Keratinocyte (primary cell): ENCODE data around the gene KLC3. TPM values are rescaled to one million over a fixed set of nuclear protein-coding genes. Genes with fewer than 3 reads are reported as not detected.

Source experiments
- DNase-seq: peaks from one replicate; pipeline ENCODE4 v3.0.0-alpha.2; 2011; ENCODE audit warnings: low read depth, missing footprints, low spot score
- FAIRE-seq: peaks from 2 replicates; lab custom pipeline; 2011; peaks lifted over from hg19 to GRCh38; lab: Jason Lieb, UNC
- H2AFZ ChIP-seq: 2 replicates; pipeline ENCODE4 v1.6.0; 2012; ENCODE audit warnings: low read length, control low read depth, inconsistent platforms; ENCODE audit not compliant: control insufficient read depth
- H3K27ac ChIP-seq: 2 replicates; pipeline ENCODE4 v1.5.1; 2011; ENCODE audit warnings: low read length; ENCODE audit not compliant: control insufficient read depth, insufficient read depth
- H3K27me3 ChIP-seq: 3 replicates; pipeline ENCODE4 v1.6.0; 2011; ENCODE audit warnings: low read length; ENCODE audit not compliant: control insufficient read depth, insufficient read depth; ENCODE audit errors: extremely low read depth
- H3K36me3 ChIP-seq, 2 experiments: 2 replicates in 1 of 2; 3 replicates in 1 of 2; pipeline ENCODE4 v1.5.1; 2011; ENCODE audit warnings: low read length in 2 of 2, mild to moderate bottlenecking in 1 of 2; ENCODE audit not compliant: control insufficient read depth in 2 of 2, insufficient read depth in 2 of 2; ENCODE audit errors: extremely low read depth in 1 of 2
- H3K4me1 ChIP-seq: 3 replicates; pipeline ENCODE4 v1.5.1; 2011; ENCODE audit warnings: low read length; ENCODE audit not compliant: control insufficient read depth, insufficient read depth; ENCODE audit errors: extremely low read depth
- H3K4me2 ChIP-seq: 3 replicates; pipeline ENCODE4 v1.6.0; 2011; ENCODE audit warnings: low read depth, low read length; ENCODE audit not compliant: control insufficient read depth, insufficient read depth; ENCODE audit errors: extremely low read depth
- H3K4me3 ChIP-seq, 3 experiments: fragments of 200-600 bp in 1 of 3; sonication (generic) in 1 of 3; 2 replicates in 2 of 3; 3 replicates in 1 of 3; pipeline ENCODE4 v1.5.1; 2011 to 2016; ENCODE audit warnings: low read length in 3 of 3, mild to moderate bottlenecking in 3 of 3, control low read depth in 2 of 3, inconsistent platforms in 1 of 3, low read depth in 1 of 3, mixed read lengths in 1 of 3, mixed run types in 1 of 3, moderate library complexity in 1 of 3; ENCODE audit not compliant: control insufficient read depth in 2 of 3, insufficient read depth in 2 of 3; ENCODE audit errors: extremely low read depth in 1 of 3
- H3K79me2 ChIP-seq: 2 replicates; pipeline ENCODE4 v1.6.0; 2012; ENCODE audit warnings: low read length; ENCODE audit not compliant: control insufficient read depth, insufficient read depth
- H3K9ac ChIP-seq: 3 replicates; pipeline ENCODE4 v1.6.0; 2011; ENCODE audit warnings: low read length; ENCODE audit not compliant: control insufficient read depth, insufficient read depth; ENCODE audit errors: extremely low read depth
- H3K9me1 ChIP-seq: 3 replicates; pipeline ENCODE4 v1.6.0; 2011; ENCODE audit warnings: low read length; ENCODE audit not compliant: control insufficient read depth, insufficient read depth; ENCODE audit errors: extremely low read depth
- H3K9me3 ChIP-seq: 2 replicates; pipeline ENCODE4 v1.5.1; 2012; ENCODE audit warnings: low read depth, low read length; ENCODE audit not compliant: control insufficient read depth
- H4K20me1 ChIP-seq: 3 replicates; pipeline ENCODE4 v1.6.0; 2011; ENCODE audit warnings: low read length; ENCODE audit not compliant: control insufficient read depth, insufficient read depth; ENCODE audit errors: extremely low read depth
- CTCF ChIP-seq, 3 experiments: IDR thresholded peaks in 1 of 3; conservative IDR thresholded peaks in 1 of 3; optimal IDR thresholded peaks in 1 of 3; 2 replicates in 2 of 3; 3 replicates in 1 of 3; pipeline versions ENCODE3 to v1.5.1; 2011; ENCODE audit warnings: low read length in 3 of 3, mild to moderate bottlenecking in 3 of 3, moderate library complexity in 2 of 3, control low read depth in 1 of 3, inconsistent platforms in 1 of 3; ENCODE audit not compliant: insufficient read depth in 2 of 3; ENCODE audit errors: extremely low read depth in 1 of 3
- EZH2 ChIP-seq: IDR thresholded peaks from one replicate; pipeline ENCODE4 v1.6.1; 2012; ENCODE audit warnings: inconsistent platforms, mild to moderate bottlenecking, low read length, moderate library complexity
- dilution Hi-C: fragments of 300-500 bp; cut with MboI; formaldehyde crosslinking; loops from one replicate; pipeline ENCODE4 v1.7.0; 2020; ENCODE audit warnings: low sequenced_read_pairs; ENCODE audit not compliant: extremely low pct_ligation_motif_present
- polyA plus RNA-seq, 5 experiments: library from polyadenylated mRNA; depleted of rRNA in 3 of 5; stranded (reverse) in 3 of 5; stranded (forward) in 1 of 5; unstranded in 1 of 5; fragments of >200 nt; gene quantifications; 1 replicate in 1 of 5; 2 replicates in 3 of 5; 3 replicates in 1 of 5; pipeline versions ENCODE4 v1.2.1 to v1.2.3, GENCODE V29; 2011 to 2012; ENCODE audit warnings: missing spikeins in 2 of 5, low read depth in 1 of 5, low replicate concordance in 1 of 5

The KLC3 gene
- polyA plus RNA-seq, 1 donor (not counting 4 experiments of a cell fraction or from before 2014, with no cell fraction given): 14.7 TPM

GRCh38 chr19:45400192-45400591 lies 59.6 kb downstream of the KLC3 start:
- Histone ChIP-seq H4K20me1 (no peaks in the 10 kb centered on the region), H3K27me3 (no peaks in the 10 kb centered on the region), H3K9me1 (no peaks in the 10 kb centered on the region), H3K4me3 (peak overlapping the region in 1 of 3 experiments; percentile 15), H2AFZ (no peak overlapping the region), H3K9ac (no peak overlapping the region), H3K36me3 (peaks cover 21 to 30% of the 10 kb centered on the region in 2 experiments), H3K9me3 (no peaks in the 10 kb centered on the region), H3K27ac (peak overlapping the region; percentile 8), H3K4me2 (peak overlapping the region; percentile 68), H3K4me1 (peaks cover 27% of the 10 kb centered on the region), H3K79me2 (peaks cover 78% of the 10 kb centered on the region)
- peak; percentile 90 for DNase-seq
- FAIRE-seq: peak; percentile 48
- dilution Hi-C loops: no loop called here
- no peak for TF ChIP-seq CTCF (optimal IDR thresholded peaks at IDR 0.05 in 1 of 3, IDR thresholded peaks at IDR 0.05 in 1 of 3, conservative IDR thresholded peaks at IDR 0.05 in 1 of 3; ENCODE audit: extremely low read depth in 1 of 3, insufficient read depth in 2 of 3, low read length in 3 of 3)
- no peak for TF ChIP-seq EZH2

Other genes starting within 250 kb of the KLC3 start
- 8.6 to 15.2 TPM (median 10.2 TPM) in 3 replicates for gene PPP1R37, start 247.6 kb upstream of the KLC3 start, polyA plus RNA-seq
- gene NKPD1, start 179.8 kb upstream of the KLC3 start, polyA plus RNA-seq: 0.20 to 1.2 TPM (median 0.37 TPM) in 3 replicates
- 4.7 to 7.9 TPM (median 7.1 TPM) in 3 replicates for gene TRAPPC6A, start 162.5 kb upstream of the KLC3 start, polyA plus RNA-seq
- 5.1 to 8.3 TPM (median 6.9 TPM) in 3 replicates for gene BLOC1S3, start 162.0 kb upstream of the KLC3 start, polyA plus RNA-seq
- 0.08 to 0.28 TPM (median 0.09 TPM) in 3 replicates for gene EXOC3L2, start 95.3 kb upstream of the KLC3 start, polyA plus RNA-seq
- 16.9 to 38.0 TPM (median 19.7 TPM) in 3 replicates for gene MARK4, start 89.5 kb upstream of the KLC3 start, polyA plus RNA-seq
- gene CKM, start 17.9 kb upstream of the KLC3 start, polyA plus RNA-seq: 0.03 TPM in 1 of 3 replicates, not detected in the others
- 24.7 to 34.4 TPM (median 27.6 TPM) in 3 replicates for gene ERCC2, start 29.8 kb downstream of the KLC3 start, polyA plus RNA-seq
- gene PPP1R13L, start 64.3 kb downstream of the KLC3 start, polyA plus RNA-seq: 31.2 to 94.8 TPM (median 38.3 TPM) in 3 replicates
- 8.0 to 16.8 TPM (median 9.8 TPM) in 3 replicates for gene POLR1G, start 65.9 kb downstream of the KLC3 start, polyA plus RNA-seq
- gene ERCC1, start 83.2 kb downstream of the KLC3 start, polyA plus RNA-seq: 175 to 250 TPM (median 208 TPM) in 3 replicates
- 0.27 to 4.6 TPM (median 3.9 TPM) in 3 replicates for gene FOSB, start 127.2 kb downstream of the KLC3 start, polyA plus RNA-seq
- 8.5 to 13.6 TPM (median 12.2 TPM) in 3 replicates for gene RTN2, start 156.3 kb downstream of the KLC3 start, polyA plus RNA-seq
- gene PPM1N, start 157.7 kb downstream of the KLC3 start, polyA plus RNA-seq: 1.9 to 2.5 TPM (median 2.0 TPM) in 3 replicates
- gene VASP, start 166.7 kb downstream of the KLC3 start, polyA plus RNA-seq: 99.0 to 117 TPM (median 110 TPM) in 3 replicates
- gene OPA3, start 244.1 kb downstream of the KLC3 start, polyA plus RNA-seq: 11.9 to 16.5 TPM (median 16.5 TPM) in 3 replicates